ENCODE measurements around the gene ADAD1.

GRCh38 chr4:122383341-122383740, 4.5 kb downstream of the ADAD1 start:
- TF ChIP-seq MAX (IDR thresholded peaks at IDR 0.05; ENCODE audit: insufficient read depth, insufficient read length) (no peak), POLR2A (IDR thresholded peaks at IDR 0.05; ENCODE audit: low read depth, low read length) (no peak), EZH2 (IDR thresholded peaks at IDR 0.05; ENCODE audit: borderline replicate concordance, low read depth, low read length, severe bottlenecking) (no peak), POLR2AphosphoS5 (IDR thresholded peaks at IDR 0.05; ENCODE audit: insufficient read depth, low read depth, low read length) (no peak), MYC (IDR thresholded peaks at IDR 0.05; ENCODE audit: low read depth, low read length) (no peak), FOS (IDR thresholded peaks at IDR 0.05; ENCODE audit: borderline replicate concordance, insufficient read depth, low read length) (no peak), GATA2 (IDR thresholded peaks at IDR 0.05; ENCODE audit: insufficient read depth, insufficient read length, low read depth, low read length) (no peak)
- TF ChIP-seq, protein P1, sequence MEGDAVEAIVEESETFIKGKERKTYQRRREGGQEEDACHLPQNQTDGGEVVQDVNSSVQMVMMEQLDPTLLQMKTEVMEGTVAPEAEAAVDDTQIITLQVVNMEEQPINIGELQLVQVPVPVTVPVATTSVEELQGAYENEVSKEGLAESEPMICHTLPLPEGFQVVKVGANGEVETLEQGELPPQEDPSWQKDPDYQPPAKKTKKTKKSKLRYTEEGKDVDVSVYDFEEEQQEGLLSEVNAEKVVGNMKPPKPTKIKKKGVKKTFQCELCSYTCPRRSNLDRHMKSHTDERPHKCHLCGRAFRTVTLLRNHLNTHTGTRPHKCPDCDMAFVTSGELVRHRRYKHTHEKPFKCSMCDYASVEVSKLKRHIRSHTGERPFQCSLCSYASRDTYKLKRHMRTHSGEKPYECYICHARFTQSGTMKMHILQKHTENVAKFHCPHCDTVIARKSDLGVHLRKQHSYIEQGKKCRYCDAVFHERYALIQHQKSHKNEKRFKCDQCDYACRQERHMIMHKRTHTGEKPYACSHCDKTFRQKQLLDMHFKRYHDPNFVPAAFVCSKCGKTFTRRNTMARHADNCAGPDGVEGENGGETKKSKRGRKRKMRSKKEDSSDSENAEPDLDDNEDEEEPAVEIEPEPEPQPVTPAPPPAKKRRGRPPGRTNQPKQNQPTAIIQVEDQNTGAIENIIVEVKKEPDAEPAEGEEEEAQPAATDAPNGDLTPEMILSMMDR (IDR thresholded peaks at IDR 0.05; ENCODE audit: extremely low read depth in 1 of 2, insufficient read depth in 1 of 2, low read depth in 1 of 2, low read length in 2 of 2) = no peak

All from endothelial cell of umbilical vein (primary cell).